Measurements from ENCODE around the gene XPR1.

XPR1 gene

GRCh38 chr1:180838535-180838934 lies 206.7 kb downstream of the XPR1 start:
- no peak for TF ChIP-seq CTCF (IDR thresholded peaks at IDR 0.05; ENCODE audit: low read depth, low read length)
- no peaks in the 10 kb centered on the region for H3K4me1 ChIP-seq
- H3K27me3 ChIP-seq: no peaks in the 10 kb centered on the region
- 0 out of 2 replicates have a peak, but pooled peaks cover 6% of the 10 kb centered on the region for H3K36me3 ChIP-seq
- no peak overlapping the region for H3K4me3 ChIP-seq (ENCODE audit: low read depth, low read length)
- no peaks in the 10 kb centered on the region for H3K9me3 ChIP-seq
- DNase-seq: no peak

GRCh38 chr1:180839547-180839946 lies 207.7 kb downstream of the XPR1 start:
- DNase-seq: no peak
- Histone ChIP-seq H3K27me3 (no peaks in the 10 kb centered on the region), H3K4me1 (no peaks in the 10 kb centered on the region), H3K36me3 (peaks cover 6% of the 10 kb centered on the region; the same call in 1 of the 2 replicates), H3K4me3 (ENCODE audit: low read depth, low read length) (no peak overlapping the region), H3K9me3 (no peaks in the 10 kb centered on the region)
- no peak for TF ChIP-seq CTCF (IDR thresholded peaks at IDR 0.05; ENCODE audit: low read depth, low read length)

GRCh38 chr1:180841415-180841814 lies 209.6 kb downstream of the XPR1 start:
- H3K4me1 ChIP-seq: no peaks in the 10 kb centered on the region
- H3K9me3 ChIP-seq: no peaks in the 10 kb centered on the region
- DNase-seq: no peak
- TF ChIP-seq CTCF (IDR thresholded peaks at IDR 0.05; ENCODE audit: low read depth, low read length): no peak
- no peak overlapping the region for H3K4me3 ChIP-seq (ENCODE audit: low read depth, low read length)
- no peaks in the 10 kb centered on the region for H3K27me3 ChIP-seq
- H3K36me3 ChIP-seq: peaks cover 6% of the 10 kb centered on the region; the same call in 1 of the 2 replicates

GRCh38 chr1:180842052-180842451 lies 210.2 kb downstream of the XPR1 start:
- no peaks in the 10 kb centered on the region for H3K9me3 ChIP-seq
- no peaks in the 10 kb centered on the region; the same call in 1 of the 2 replicates for H3K36me3 ChIP-seq
- no peaks in the 10 kb centered on the region for H3K27me3 ChIP-seq
- no peak for TF ChIP-seq CTCF (IDR thresholded peaks at IDR 0.05; ENCODE audit: low read depth, low read length)
- no peaks in the 10 kb centered on the region for H3K4me1 ChIP-seq
- DNase-seq: no peak
- H3K4me3 ChIP-seq (ENCODE audit: low read depth, low read length): no peak overlapping the region

- no peak for TF ChIP-seq CTCF (IDR thresholded peaks at IDR 0.05; ENCODE audit: low read depth, low read length)
- Histone ChIP-seq H3K36me3 (no peaks in the 10 kb centered on the region; the same call in 1 of the 2 replicates), H3K9me3 (no peaks in the 10 kb centered on the region), H3K4me3 (ENCODE audit: low read depth, low read length) (no peak overlapping the region), H3K4me1 (no peaks in the 10 kb centered on the region), H3K27me3 (no peaks in the 10 kb centered on the region)
- DNase-seq: no peak
These were observed 210.9 kb downstream of the XPR1 start for GRCh38 chr1:180842491-180843275.

- DNase-seq: no peak
- no peak overlapping the region for H3K4me3 ChIP-seq (ENCODE audit: low read depth, low read length)
- TF ChIP-seq CTCF (IDR thresholded peaks at IDR 0.05; ENCODE audit: low read depth, low read length): no peak
- no peaks in the 10 kb centered on the region for H3K27me3 ChIP-seq
- H3K9me3 ChIP-seq: no peaks in the 10 kb centered on the region
- no peaks in the 10 kb centered on the region for H3K4me1 ChIP-seq
- H3K36me3 ChIP-seq: no peaks in the 10 kb centered on the region; the same call in 1 of the 2 replicates
These were observed 213.5 kb downstream of the XPR1 start for GRCh38 chr1:180845352-180845751.

All from BE2C (cell line).